ENCODE results near the gene SBF2.
"Not testable (repeated sequence)": the region's sequence is repeated elsewhere in the genome, so short reads cannot be mapped to it uniquely, and the experiment has no call there.

Gene SBF2

DNA sequence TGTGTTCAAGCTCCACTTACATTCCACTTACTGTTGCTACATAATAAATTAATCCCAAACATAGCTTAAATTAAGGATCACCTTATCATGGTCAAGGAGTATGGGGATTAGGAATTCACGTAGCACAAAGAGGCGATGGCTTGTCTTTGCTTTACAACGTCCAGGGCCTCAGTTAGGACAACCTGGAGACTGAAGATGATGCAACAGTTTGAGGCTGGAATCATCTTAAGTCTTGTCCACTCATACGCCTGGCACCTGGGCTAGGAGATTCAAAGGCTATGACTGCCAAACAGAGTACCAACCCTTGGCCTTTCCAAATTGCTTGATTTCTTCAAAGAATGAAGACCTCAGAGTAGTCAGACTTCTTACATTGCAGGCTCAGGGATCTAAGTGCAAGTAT, 149.1 kb downstream of the SBF2 start:
- no peak overlapping the region for H3K27ac ChIP-seq (replicated peaks)
- no peaks in the 10 kb centered on the region for H3K27me3 ChIP-seq (ENCODE audit: insufficient read depth, poor library complexity, severe bottlenecking)
- no peak for DNase-seq (ENCODE audit: low read depth in 1 of 2, low spot score in 1 of 2)
- H3K4me3 ChIP-seq (replicated peaks; ENCODE audit: insufficient read depth, low read length) = no peak overlapping the region
- TF ChIP-seq, protein P1, sequence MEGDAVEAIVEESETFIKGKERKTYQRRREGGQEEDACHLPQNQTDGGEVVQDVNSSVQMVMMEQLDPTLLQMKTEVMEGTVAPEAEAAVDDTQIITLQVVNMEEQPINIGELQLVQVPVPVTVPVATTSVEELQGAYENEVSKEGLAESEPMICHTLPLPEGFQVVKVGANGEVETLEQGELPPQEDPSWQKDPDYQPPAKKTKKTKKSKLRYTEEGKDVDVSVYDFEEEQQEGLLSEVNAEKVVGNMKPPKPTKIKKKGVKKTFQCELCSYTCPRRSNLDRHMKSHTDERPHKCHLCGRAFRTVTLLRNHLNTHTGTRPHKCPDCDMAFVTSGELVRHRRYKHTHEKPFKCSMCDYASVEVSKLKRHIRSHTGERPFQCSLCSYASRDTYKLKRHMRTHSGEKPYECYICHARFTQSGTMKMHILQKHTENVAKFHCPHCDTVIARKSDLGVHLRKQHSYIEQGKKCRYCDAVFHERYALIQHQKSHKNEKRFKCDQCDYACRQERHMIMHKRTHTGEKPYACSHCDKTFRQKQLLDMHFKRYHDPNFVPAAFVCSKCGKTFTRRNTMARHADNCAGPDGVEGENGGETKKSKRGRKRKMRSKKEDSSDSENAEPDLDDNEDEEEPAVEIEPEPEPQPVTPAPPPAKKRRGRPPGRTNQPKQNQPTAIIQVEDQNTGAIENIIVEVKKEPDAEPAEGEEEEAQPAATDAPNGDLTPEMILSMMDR (IDR thresholded peaks at IDR 0.05; ENCODE audit: insufficient read depth, low read length) = no peak

DNA sequence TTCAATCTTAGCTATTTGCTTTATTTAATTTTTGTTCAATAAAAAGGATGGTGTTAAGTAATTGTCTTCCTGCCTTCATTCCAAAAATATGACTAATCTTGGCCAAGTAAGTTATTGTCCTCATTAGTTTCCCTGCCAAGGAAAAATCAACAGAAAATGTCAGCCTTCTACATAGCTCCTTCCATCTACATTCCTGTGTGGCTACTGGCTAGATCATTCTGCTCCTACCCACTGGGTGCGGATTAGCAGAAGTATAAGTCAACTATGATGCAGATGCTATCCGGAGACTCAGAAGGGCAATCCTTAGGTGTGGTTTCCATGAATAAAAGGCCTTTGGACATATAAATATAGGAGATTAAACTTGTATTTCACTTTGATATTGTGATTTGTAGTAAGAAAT, 154.4 kb downstream of the SBF2 start:
- Histone ChIP-seq H3K27ac (replicated peaks) (no peak overlapping the region), H3K4me3 (replicated peaks; ENCODE audit: insufficient read depth, low read length) (no peak overlapping the region), H3K27me3 (ENCODE audit: insufficient read depth, poor library complexity, severe bottlenecking) (no peaks in the 10 kb centered on the region)
- no peak for DNase-seq (ENCODE audit: low read depth in 1 of 2, low spot score in 1 of 2)
- no peak for TF ChIP-seq POLR2AphosphoS5 (IDR thresholded peaks at IDR 0.05; ENCODE audit: low read depth)
- no peak for TF ChIP-seq GABPA (IDR thresholded peaks at IDR 0.05; ENCODE audit: low read depth)
- TF ChIP-seq, protein P1 (IDR thresholded peaks at IDR 0.05; ENCODE audit: insufficient read depth, low read length) = no peak
- TF ChIP-seq, protein P2, sequence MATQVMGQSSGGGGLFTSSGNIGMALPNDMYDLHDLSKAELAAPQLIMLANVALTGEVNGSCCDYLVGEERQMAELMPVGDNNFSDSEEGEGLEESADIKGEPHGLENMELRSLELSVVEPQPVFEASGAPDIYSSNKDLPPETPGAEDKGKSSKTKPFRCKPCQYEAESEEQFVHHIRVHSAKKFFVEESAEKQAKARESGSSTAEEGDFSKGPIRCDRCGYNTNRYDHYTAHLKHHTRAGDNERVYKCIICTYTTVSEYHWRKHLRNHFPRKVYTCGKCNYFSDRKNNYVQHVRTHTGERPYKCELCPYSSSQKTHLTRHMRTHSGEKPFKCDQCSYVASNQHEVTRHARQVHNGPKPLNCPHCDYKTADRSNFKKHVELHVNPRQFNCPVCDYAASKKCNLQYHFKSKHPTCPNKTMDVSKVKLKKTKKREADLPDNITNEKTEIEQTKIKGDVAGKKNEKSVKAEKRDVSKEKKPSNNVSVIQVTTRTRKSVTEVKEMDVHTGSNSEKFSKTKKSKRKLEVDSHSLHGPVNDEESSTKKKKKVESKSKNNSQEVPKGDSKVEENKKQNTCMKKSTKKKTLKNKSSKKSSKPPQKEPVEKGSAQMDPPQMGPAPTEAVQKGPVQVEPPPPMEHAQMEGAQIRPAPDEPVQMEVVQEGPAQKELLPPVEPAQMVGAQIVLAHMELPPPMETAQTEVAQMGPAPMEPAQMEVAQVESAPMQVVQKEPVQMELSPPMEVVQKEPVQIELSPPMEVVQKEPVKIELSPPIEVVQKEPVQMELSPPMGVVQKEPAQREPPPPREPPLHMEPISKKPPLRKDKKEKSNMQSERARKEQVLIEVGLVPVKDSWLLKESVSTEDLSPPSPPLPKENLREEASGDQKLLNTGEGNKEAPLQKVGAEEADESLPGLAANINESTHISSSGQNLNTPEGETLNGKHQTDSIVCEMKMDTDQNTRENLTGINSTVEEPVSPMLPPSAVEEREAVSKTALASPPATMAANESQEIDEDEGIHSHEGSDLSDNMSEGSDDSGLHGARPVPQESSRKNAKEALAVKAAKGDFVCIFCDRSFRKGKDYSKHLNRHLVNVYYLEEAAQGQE (IDR thresholded peaks at IDR 0.05; ENCODE audit: insufficient replicate concordance, low read depth) = no peak
- no peak for TF ChIP-seq SPI1 (IDR thresholded peaks at IDR 0.05; ENCODE audit: borderline replicate concordance, low read depth)

DNA sequence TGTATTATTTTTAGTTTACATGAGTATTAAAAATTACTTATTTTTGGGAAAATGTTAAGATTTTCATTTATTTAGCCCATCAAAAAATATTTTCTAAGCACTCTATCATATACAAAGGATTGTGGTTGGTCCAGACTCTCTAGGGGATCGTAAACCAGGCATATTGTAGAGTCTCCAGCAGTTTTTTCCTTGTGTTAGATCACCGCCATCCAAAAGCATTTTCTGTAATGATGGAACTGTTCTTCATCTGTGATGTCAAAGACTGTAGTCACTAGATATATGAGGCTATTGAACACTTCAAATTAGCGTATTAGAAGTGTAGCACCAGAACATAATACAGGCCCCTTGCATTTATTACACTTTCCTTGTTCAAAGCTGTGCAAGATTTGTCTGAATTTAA, 154.9 kb downstream of the SBF2 start:
- TF ChIP-seq, protein P2 (IDR thresholded peaks at IDR 0.05; ENCODE audit: insufficient replicate concordance, low read depth) = no peak
- no peak for TF ChIP-seq SPI1 (IDR thresholded peaks at IDR 0.05; ENCODE audit: borderline replicate concordance, low read depth)
- TF ChIP-seq, protein P1 (IDR thresholded peaks at IDR 0.05; ENCODE audit: insufficient read depth, low read length) = no peak
- H3K27ac ChIP-seq (replicated peaks) = no peak overlapping the region
- no peak overlapping the region for H3K4me3 ChIP-seq (replicated peaks; ENCODE audit: insufficient read depth, low read length)
- no peaks in the 10 kb centered on the region for H3K27me3 ChIP-seq (ENCODE audit: insufficient read depth, poor library complexity, severe bottlenecking)
- DNase-seq (ENCODE audit: low read depth in 1 of 2, low spot score in 1 of 2) = no peak

DNA sequence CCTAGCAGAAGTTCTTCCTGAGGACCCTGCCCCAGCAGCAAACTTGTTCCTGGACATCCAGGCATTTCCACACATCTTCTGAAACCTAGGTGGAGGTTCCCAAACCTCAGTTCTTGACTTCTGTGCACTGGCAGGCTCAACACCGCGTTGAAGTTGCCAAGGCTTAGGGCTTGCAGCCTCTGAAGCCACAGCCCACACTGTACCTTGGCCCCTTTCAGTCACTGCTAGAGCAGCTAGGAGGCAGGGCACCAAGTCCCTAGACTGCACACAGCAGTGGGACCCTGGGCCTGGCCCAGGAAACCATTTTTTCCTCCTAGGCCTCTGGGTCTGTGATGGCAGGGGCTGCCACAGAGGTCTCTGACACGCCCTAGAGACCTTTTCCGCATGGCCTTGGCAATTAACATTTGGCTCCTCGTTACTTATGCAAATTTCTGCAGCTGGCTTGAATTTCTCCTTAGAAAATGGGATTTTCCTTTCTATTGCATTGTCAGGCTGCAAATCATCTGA, 159.0 kb downstream of the SBF2 start:
- no peak for DNase-seq (ENCODE audit: low read depth in 1 of 2, low spot score in 1 of 2)
- Histone ChIP-seq H3K4me3 (replicated peaks; ENCODE audit: insufficient read depth, low read length) (no peak overlapping the region), H3K27ac (replicated peaks) (no peak overlapping the region), H3K27me3 (ENCODE audit: insufficient read depth, poor library complexity, severe bottlenecking) (no peaks in the 10 kb centered on the region)
- TF ChIP-seq GABPA (IDR thresholded peaks at IDR 0.05; ENCODE audit: low read depth) (no peak), SPI1 (IDR thresholded peaks at IDR 0.05; ENCODE audit: borderline replicate concordance, low read depth) (no peak), POLR2AphosphoS5 (IDR thresholded peaks at IDR 0.05; ENCODE audit: low read depth) (no peak)
- TF ChIP-seq, protein P1 (IDR thresholded peaks at IDR 0.05; ENCODE audit: insufficient read depth, low read length) = no peak
- TF ChIP-seq, protein P2 (IDR thresholded peaks at IDR 0.05; ENCODE audit: insufficient replicate concordance, low read depth) = no peak

DNA sequence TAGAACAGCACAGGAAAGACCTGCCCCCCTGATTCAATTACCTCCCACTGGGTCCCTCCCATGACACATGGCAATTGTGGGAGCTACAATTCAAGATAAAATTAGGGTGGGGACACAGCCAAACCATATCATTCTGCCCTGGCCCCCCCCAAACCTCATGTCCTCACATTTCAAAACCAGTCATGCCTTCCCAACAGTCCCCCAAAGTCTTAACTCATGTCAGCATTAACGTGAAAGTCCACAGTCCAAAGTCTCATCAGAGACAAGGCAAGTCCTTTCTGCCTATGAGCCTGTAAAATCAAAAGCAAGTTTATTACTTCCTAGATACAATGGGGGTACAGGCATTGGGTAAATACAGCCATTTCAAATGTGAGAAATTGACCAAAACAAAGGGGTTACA, 159.8 kb downstream of the SBF2 start:
- not testable (repeated sequence) for H3K4me3 ChIP-seq (replicated peaks; ENCODE audit: insufficient read depth, low read length); DNase-seq (ENCODE audit: low read depth in 1 of 2, low spot score in 1 of 2); H3K27ac ChIP-seq (replicated peaks)

More for the DNA sequence above, 159.8 kb downstream of the SBF2 start:
- not testable (repeated sequence) for H3K27me3 ChIP-seq (ENCODE audit: insufficient read depth, poor library complexity, severe bottlenecking)
